A375 (cell line): ENCODE data around the gene PXYLP1. TPM values are rescaled to one million over a fixed set of nuclear protein-coding genes. Genes with fewer than 3 reads are reported as not detected.

Experiments used
- total RNA-seq: library from RNA; depleted of rRNA; stranded (reverse); fragments of >200 nt; shearing (Covaris generic); gene quantifications from 2 replicates; pipeline ENCODE4 v1.2.3, GENCODE V29; 2014; rRNA removed

PXYLP1 gene
- total RNA-seq, result 24.0 and 28.9 TPM in 2 replicates

GRCh38 chr3:141231101-141231951 lies at the start of gene PXYLP1:
PXYLP1 (plus strand) TSS chr3:141231825; CDS start chr3:141260176, 28,351 bp downstream.

Other genes starting within 250 kb of the PXYLP1 start
- 0.64 and 1.5 TPM in 2 replicates for gene SPSB4, start 180.5 kb upstream of the PXYLP1 start, total RNA-seq
- gene ZBTB38, start 136.7 kb downstream of the PXYLP1 start, total RNA-seq, result 184 and 201 TPM in 2 replicates